Sciatic nerve (tissue), 2 donors: ENCODE results near the gene HPCAL1. TPM values are rescaled to one million over a fixed set of nuclear protein-coding genes. Genes with fewer than 3 reads are reported as not detected.

Experiments used
- ATAC-seq: fragments of 200-7000 bp; cut with Tn5 transposase; one replicate; pipeline ENCODE4 v1.9.1; 2020; ENCODE audit warnings: mild to moderate bottlenecking, moderate library complexity
- DNase-seq: peaks from one replicate; pipeline ENCODE4 v3.0.0-alpha.2; 2020; ENCODE audit warnings: low spot score
- intact Hi-C: fragments of 100-400 bp; cut with DNase I; formaldehyde crosslinking; loops from one replicate; pipeline ENCODE4 v1.14.2; 2022
- total RNA-seq: library from RNA; stranded (reverse); fragmentation: NEBNext Ultra II Directional; extraction: Animal tissue kit (Norgen Biotek cat#: 25700); gene quantifications from one replicate; pipeline ENCODE4 v1.2.1, GENCODE V29; 2021
- donor health status: DM: no; HTN: no; CAD: no.
- donor health status: DM: no; HTN: no; CAD: no.

HPCAL1 gene
- total RNA-seq, 1 donor from 2014 or later: 31.7 TPM

DNA sequence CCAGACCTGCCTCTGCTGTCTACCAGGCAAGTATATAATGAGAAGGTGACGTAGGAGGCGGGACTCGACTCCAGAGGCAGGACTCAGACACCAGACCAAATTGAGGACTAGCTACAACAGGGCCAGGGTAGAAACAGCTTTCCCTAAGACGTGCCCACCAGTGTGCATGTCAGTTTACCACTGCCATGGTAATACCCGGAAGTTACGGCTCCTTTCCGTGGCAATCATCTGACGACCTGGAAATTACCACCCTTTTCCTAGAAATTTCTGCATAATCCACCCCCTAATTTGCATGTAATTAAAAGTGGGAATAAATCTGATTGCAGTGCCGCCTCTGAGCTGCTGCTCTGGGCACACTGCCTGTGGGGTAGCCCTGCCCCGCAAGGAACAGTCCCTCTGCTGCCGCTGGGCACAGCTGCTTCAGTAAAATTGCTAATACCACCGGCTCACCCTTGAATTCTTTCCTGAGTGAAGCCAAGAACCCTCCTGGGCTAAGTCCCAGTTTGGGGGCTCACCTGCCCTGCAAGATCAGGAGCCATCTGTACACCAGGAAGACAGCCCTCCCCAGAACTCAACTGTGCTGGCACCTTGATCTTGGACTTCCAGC, 86.4 kb downstream of the HPCAL1 start:
- intact Hi-C loops: no loop called here
- DNase-seq (no peak), ATAC-seq (no peak)

DNA sequence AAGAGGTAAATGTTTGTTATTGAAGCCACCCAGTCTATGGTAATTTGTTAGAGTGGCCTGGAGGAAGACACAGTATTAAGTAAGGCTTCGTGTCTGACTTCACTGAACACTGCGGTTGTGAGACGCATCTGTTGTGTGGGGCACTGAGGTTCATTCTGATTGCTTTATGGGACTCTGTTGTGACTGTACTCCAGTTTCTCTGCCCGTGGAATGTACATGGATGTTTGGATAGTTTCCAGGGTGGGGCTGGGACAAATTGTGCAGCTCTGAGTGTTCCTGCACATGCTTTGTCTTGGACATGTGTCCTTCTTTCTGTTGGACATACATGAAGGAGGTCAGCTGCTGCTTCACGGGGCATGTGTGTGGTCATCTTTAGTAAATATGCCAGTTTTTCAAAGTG, 86.9 kb downstream of the HPCAL1 start:
- DNase-seq: no peak
- ATAC-seq: no peak
- intact Hi-C loops: no loop called here

DNA sequence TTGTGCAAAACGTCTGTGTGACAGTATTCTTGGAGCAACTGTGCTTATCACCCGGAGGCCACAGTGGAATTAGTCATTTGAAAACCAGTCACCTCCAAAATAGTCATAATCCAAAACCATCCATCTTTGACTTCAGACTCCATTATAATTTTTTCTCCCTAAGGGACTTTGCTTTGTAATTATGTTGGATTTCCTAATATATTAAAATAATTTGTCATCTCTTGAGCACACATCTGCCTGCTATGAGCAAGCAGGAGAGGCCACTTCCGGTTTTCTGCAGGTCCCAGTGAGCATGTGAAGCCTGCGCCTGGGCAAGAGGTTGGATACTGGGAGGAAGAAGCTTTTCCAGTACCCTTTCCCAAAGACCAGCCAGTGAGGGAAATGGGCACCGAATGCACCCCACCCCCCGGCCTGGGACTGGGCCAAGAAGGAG, 87.7 kb downstream of the HPCAL1 start:
- ATAC-seq (no peak), DNase-seq (no peak)
- intact Hi-C loops: no loop called here

DNA sequence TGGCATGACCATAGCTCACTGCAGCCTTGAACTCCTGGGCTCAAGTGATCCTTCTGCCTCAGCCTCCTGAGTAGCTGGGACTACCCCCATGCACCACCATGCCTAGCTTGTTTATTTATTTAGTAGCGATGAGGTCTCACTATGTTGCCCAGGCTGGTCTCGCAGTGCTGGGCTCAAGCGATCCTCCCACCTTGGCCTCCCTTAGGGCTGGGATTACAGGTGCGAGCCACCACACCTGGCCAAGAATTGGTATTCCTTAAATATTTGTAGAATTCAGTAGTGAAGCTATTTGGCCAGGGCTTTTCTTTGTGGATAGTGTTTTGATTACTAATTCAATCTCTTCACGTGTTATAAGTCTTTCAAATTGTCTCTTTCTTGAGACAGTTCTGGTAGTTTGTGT, 89.4 kb downstream of the HPCAL1 start:
- ATAC-seq (no peak), DNase-seq (no peak)
- intact Hi-C loops: no loop called here

DNA sequence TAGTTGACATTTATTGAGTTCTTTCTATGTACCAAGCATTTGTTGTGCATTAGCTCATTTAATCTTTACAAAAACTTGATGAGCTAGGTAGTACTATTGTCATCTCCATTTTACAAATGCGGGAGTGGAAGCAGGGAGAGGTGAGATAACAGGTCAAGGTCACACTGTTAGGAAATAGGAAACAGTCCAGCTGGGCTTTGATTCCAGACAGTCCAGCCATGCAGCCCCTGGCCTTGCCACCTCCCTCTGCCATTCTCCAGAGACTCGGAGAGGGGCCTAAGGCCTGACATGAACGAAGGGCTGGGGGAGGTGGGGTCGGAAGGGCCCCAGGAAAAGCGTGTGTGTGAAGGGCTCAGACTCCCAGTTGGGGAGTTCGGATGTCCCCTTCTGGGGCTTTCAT, 89.8 kb downstream of the HPCAL1 start:
- no peak for ATAC-seq
- intact Hi-C loops: no loop called here

DNA sequence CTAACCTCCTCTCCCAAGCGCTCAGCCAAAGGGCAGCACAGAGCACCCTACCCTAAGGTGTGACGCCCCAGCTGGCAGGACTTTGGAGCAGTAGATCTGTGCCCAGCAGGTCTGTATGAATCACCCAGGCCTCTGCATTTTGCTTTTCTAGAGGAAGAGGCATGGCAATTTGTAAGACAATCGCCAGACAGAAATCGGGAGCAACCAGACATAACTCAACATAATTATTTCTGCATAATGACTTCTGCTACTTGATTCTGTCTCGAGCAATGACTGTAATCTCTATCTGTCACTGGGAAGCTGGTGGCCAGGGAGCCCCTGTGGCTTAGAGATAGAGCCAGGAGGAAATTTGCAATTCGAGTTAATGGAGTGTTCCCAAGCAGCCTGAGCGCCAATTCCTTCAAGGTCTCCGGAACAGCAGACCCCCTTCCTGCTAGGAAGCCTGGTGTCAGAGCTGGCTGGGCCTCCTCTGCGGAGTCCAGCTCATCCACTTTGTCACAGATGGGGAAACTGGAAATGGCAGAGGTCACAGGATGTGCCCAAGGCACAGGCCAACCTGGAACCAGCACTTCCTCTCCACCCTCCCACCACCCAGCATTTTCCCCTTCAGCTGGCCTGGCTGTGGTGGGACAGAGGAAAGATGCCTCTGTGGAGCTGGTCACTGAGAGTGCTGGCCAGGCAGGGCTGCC, 90.4 kb downstream of the HPCAL1 start:
- DNase-seq (no peak), ATAC-seq (no peak)
- intact Hi-C loops: no loop called here

More for the DNA sequence above, 89.8 kb downstream of the HPCAL1 start:
- no peak for DNase-seq

DNA sequence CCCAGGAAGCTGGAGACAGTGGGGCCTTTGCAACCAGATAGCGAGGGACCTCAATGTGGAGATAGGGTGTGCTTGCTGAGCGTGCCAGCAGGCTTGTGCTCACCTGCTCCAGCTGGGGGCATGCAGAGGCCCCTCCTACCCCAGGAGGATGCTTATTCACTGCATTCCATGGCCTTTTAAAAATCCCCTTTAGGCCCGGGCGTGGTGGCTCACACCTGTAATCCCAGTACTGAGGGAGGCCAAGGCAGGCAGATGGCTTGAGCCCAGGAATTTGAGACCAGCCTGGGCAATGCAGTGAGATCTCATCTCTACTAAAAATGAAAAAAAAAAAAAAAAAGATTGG, 90.9 kb downstream of the HPCAL1 start:
- DNase-seq (no peak), ATAC-seq (no peak)
- intact Hi-C loops: no loop called here

DNA sequence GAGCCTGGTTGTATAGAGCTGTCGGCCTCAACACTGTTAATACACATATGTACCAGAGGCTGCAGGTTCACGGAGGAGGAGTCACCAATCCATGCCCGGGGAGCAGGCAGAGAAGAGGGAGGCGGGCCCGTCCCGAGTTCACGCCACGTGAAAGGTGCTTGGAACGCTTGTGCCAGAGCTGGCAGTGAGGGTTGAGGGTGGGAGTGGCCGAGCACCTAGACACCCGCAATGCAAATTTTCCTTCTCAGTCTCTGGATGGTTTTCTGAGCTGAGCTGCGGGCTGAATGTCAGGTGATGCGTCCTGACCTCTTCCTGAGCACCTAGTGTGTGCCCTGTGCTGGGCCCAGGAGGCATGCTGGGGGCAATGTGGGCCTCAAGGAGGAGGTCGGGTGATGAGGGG, 93.2 kb downstream of the HPCAL1 start:
- intact Hi-C loops: no loop called here
- DNase-seq (no peak), ATAC-seq (no peak)

DNA sequence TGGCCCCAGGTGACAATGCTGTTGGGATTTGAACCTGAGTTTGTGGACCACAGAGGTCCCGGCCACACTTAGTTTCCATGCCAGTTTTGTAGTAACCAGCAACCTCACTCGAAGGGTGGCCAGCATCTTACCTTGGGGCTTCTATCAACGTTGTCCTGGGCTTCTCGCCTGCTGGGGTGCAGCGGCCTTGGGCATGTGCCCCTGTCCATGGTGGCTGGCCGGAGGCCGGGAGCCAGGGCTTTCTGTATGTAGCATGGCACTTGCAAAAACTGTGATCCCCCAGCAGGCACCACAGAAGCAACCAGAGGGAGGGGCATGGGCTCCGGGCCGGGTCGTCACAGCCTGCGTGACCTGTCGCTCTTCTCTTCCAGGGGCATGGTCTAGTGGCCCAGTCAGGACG, 93.8 kb downstream of the HPCAL1 start:
- intact Hi-C loops: no loop called here
- DNase-seq: no peak
- no peak for ATAC-seq

DNA sequence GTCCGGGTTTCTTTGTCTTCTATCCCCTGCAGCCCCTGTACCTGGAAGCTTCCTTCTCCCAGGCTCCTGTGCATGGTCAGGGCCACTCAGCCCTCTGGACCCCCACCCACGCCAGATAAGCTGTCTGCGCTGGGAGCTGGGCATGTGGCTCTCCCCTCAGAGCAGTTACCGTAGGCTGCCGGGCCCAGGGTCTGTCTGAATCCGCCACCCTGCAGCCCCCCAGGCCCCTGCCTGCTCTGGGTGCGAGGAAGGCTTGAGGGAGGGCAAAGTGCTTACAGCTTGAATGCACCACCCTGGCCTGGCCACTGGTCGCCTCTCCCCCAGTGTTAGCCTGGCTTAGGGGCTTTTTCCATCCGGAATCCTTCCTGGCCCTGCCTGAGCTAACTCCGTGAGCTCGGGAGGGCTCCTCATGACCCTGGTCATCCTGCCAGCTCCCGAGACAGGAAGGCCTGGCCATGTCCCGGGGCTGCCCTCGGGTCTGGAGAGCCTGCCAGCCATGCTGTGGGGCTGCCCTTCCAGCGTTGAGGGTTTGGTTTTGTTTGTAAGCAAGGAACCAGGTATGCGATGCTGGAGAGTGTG, 94.7 kb downstream of the HPCAL1 start:
- intact Hi-C loops: no loop called here
- no peak for ATAC-seq
- DNase-seq: no peak

DNA sequence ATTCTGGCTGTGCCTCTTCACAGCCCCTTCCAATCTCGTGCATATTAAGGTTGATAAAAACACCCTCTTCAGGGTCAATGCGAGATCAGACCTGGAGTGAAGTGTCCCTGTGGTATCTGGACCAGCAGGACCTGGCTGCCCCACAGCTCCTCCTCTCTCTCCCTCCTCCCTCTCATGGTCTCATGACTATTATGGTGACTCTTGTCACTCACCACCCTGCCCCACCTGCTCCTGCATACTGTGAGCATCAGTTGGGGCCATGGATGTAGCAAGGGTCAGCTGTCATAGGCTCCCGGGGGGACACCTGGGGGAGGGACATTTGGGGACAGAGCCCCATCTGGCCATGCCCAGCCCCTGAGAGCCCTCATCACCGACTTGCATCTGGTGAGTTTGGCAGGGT, 95.2 kb downstream of the HPCAL1 start:
- no peak for ATAC-seq
- intact Hi-C loops: no loop called here
- no peak for DNase-seq

DNA sequence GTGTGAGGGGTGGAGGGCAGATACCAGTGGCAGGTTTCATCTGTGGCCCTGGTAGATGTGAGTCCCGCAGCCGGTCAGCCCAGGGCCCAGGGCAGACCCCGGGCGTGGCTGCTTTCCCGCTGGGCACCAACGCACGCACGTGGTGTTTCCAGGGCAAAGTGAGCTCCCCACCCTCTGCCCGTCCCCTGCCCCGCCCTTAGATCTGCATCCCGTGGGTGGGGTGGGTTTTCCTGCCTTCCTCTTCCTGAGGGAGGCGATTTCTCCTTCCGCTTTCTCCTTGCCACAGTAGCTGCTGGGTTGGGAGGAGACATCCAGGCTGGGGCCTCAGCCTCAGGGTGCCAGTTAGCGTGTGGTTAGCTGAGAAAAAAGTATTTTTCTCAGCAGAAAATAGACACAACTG, 95.8 kb downstream of the HPCAL1 start:
- ATAC-seq (peak; percentile 16), DNase-seq (no peak)
- intact Hi-C loops: no loop called here

DNA sequence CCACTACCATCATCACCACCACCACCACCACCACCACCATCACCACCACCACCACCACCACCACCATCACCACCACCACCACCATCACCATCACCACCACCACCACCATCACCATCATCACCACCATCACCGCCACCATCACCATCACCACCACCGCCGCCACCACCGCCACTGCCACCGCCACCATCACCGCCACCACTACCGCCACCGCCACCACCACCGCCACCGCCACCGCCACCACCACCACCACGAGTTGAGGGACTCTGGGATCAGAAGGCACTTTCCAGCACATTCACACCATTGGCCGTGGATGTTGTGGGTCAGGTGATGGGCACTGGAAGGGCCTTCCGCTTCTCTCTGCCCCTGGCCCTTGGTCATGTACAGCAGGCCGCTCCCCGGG, 96.7 kb downstream of the HPCAL1 start:
- intact Hi-C loops: no loop called here
- no peak for ATAC-seq
- DNase-seq: no peak

DNA sequence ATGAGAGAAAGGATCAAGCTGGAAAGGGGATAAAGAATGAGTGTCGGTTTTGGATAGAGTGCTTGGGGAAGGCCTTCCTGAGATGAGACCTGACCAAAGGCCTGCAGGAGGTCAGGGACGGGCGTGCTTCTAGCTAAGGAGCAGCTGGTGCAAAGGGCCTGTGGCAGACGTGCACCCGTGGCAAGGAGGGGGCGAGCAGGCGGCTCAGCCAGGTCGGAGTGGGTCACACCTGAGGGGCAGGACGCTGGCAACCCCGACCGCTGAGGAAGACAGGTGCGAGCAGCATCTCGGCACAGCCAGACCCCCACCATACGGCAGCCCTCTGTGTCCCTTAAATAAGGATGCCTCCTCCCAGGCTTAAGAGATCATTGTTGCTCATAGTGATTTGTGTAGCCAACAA, 97.3 kb downstream of the HPCAL1 start:
- intact Hi-C loops: loop anchor here (10.0 kb wide), 1 partner anchor 125 kb away; no protein-coding TSS in a partner anchor
- DNase-seq (no peak), ATAC-seq (no peak)

DNA sequence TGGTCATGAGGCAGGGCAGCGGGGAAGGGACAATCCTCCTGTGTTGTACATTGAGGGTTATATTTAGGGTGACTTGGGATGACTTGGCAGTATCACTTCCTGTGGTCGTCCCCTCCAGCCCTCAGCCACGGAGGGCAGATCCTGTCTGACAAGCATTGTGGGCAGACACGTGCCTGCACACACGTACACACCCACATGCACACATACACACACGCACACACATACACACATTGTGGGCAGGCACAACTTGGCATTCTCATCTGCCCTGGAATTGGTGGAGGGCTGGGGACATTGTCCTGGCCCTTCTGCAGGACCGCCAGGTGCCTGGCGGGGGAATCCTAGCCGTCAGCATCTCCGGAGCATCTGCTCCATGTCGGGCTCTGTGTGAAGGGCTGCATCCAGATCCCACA, 97.9 kb downstream of the HPCAL1 start:
- peak; percentile 77 for ATAC-seq
- DNase-seq: peak; percentile 72
- intact Hi-C loops: loop anchor here (10.0 kb wide), 1 partner anchor 126 kb away; no protein-coding TSS in a partner anchor

DNA sequence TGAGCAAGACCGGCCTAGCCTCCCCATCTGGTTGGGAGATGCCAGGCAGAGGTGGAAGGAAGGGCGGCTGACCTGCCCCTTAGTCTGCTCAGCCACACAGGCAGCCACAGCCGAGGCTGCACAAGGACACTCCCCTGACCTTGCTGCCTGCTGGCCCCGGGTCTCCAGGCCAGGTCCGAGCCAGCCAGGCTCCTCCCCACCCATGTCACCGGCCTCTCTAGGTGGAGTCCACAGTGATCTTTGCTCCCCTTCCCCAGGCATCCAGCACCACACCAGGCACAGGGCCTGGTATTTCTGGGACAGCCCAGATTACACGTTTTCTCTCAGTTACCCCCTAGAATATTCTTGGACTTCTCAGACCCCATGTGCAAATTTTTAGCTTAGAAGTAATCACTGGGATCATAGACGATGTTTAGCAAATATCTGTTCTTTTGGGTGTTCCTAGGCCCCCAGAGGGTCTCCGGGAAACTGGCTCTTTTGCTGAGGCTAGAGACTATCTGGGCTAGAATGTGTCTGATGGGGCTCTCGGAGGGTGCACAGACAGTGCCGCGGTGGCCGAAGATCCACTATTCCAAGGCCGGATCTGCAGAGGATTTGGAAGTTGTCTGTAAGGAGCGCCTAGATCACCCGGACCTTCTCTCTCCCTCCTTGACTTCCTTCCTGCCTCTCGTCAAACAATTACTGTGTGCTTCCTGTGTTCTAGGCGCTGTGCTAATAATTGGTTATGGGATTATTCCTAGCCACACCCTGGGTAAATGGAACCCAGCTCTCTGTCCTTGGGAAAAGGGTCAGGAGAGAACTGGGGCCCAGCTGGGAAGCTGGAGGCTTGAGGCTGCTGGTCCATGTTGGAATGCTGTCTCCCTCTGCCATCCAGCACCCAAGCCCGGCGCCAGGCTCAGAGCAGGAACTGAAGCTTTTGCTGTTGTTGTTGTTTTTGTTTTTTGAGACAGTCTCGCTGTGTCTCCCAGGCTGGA, 98.6 kb downstream of the HPCAL1 start:
- DNase-seq (no peak), ATAC-seq (peak; percentile 9)
- intact Hi-C loops: loop anchor here (10.0 kb wide), 1 partner anchor 126 kb away; no protein-coding TSS in a partner anchor

DNA sequence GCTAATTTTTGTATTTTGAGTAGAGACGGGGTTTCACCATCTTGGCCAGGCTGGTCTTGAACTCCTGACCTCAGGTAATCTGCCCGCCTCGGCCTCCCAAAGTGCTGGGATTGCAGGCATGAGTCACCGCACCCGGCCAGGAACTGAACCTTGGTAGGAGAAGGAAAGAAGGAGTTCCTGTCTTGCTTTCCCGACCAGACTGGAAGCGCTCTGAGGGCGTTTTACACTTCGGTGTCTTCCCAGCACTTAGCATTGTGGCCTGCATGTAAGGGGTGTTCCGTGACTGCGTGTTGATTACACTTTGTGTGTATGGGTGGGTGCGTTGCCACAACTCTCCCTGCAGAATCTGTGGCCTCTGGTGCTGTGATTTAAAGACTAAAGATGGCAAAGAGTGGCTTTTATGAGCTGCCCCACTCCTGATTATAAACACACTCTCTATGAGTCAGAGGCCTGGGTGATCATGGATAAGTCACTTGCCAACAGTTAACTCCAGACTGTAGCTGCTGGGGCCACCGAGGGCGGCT, 99.4 kb downstream of the HPCAL1 start:
- DNase-seq (no peak), ATAC-seq (no peak)

DNA sequence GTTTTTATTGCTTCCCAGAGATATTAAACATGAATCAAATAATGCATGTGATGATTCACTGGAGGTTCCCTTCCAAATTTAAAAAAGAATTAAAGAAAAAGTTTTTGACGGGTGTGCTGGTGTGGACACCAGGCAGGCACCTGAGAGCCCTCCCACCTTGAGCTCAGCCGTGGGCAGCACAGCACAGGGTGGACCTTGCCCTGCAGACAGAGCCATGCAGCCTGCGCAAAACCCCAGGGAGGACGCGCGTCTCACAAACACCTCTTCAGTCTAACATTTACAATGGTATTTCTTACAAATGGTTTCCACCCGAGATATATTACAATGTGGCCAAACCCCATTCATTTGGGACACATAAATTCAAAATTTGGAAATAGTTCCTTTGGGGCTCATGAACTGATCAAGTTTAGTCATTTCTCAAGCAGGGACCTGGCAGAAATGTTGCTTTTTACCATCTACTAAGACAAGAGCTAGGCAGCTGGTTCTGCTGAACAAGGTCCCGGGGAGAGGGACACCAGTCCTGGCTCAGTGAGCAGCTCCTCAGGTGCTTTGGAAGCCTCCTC, 100.0 kb downstream of the HPCAL1 start:
- ATAC-seq: no peak
- DNase-seq: no peak
- intact Hi-C loops: loop anchor here (10.0 kb wide), 1 partner anchor 128 kb away; no protein-coding TSS in a partner anchor

More for the DNA sequence above, 99.4 kb downstream of the HPCAL1 start:
- intact Hi-C loops: loop anchor here (10.0 kb wide), 1 partner anchor 127 kb away; no protein-coding TSS in a partner anchor
